ENCODE results near the gene NTPCR. TPM values are rescaled to one million over a fixed set of nuclear protein-coding genes. Genes with fewer than 3 reads are reported as not detected.

NTPCR gene
- total RNA-seq, 2 experiments from 2014 or later, result 34.8 to 35.5 TPM

GRCh38 chr1:232980986-232981560, 30.7 kb downstream of the NTPCR start:
- ChIA-PET CTCF (no interaction called here), POLR2A (interaction anchor here (0.6 kb wide), 1 partner anchor 30 kb away, joined by 6 read pairs; no protein-coding TSS in a partner anchor)

- ChIA-PET CTCF (no interaction called here), POLR2A (no interaction called here)
Measured at GRCh38 chr1:232982238-232982944, 32.0 kb downstream of the NTPCR start.

- ChIA-PET CTCF (no interaction called here), POLR2A (interaction anchor here (0.5 kb wide), 1 partner anchor 33 kb away, joined by 5 read pairs; no protein-coding TSS in a partner anchor)
Measured at GRCh38 chr1:232983375-232983774, 33.0 kb downstream of the NTPCR start.

GRCh38 chr1:232983817-232984567, 33.6 kb downstream of the NTPCR start:
- ChIA-PET CTCF (no interaction called here), POLR2A (interaction anchor here (0.5 kb wide), 1 partner anchor 33 kb away, joined by 5 read pairs; no protein-coding TSS in a partner anchor)

- ChIA-PET CTCF (no interaction called here), POLR2A (no interaction called here)
Measured at GRCh38 chr1:232984577-232985425, 34.4 kb downstream of the NTPCR start.

GRCh38 chr1:232985882-232986526, 35.6 kb downstream of the NTPCR start:
- POLR2A ChIA-PET, result no interaction called here
- CTCF ChIA-PET, result no interaction called here

GRCh38 chr1:232986527-232986922, 36.1 kb downstream of the NTPCR start:
- ChIA-PET POLR2A (no interaction called here), CTCF (no interaction called here)

- ChIA-PET CTCF (no interaction called here), POLR2A (no interaction called here)
Measured at GRCh38 chr1:232987046-232987773, 36.8 kb downstream of the NTPCR start.

GRCh38 chr1:232987774-232988140, 37.3 kb downstream of the NTPCR start:
- POLR2A ChIA-PET, result no interaction called here
- CTCF ChIA-PET, result no interaction called here

- POLR2A ChIA-PET, result no interaction called here
- CTCF ChIA-PET, result no interaction called here
Measured at GRCh38 chr1:232988572-232989040, 38.2 kb downstream of the NTPCR start.

GRCh38 chr1:232990176-232991128, 40.0 kb downstream of the NTPCR start:
- CTCF ChIA-PET, result no interaction called here
- POLR2A ChIA-PET, result no interaction called here

GRCh38 chr1:232991238-232991637, 40.8 kb downstream of the NTPCR start:
- ChIA-PET POLR2A (no interaction called here), CTCF (no interaction called here)

GRCh38 chr1:232992227-232992626, 41.8 kb downstream of the NTPCR start:
- POLR2A ChIA-PET, result no interaction called here
- CTCF ChIA-PET, result interaction anchor here (0.5 kb wide), 1 partner anchor 216 kb away, joined by 3 read pairs; no protein-coding TSS in a partner anchor

GRCh38 chr1:232993555-232993954, 43.1 kb downstream of the NTPCR start:
- POLR2A ChIA-PET, result no interaction called here
- CTCF ChIA-PET, result no interaction called here

GRCh38 chr1:232995189-232995588, 44.8 kb downstream of the NTPCR start:
- ChIA-PET POLR2A (no interaction called here), CTCF (no interaction called here)

- POLR2A ChIA-PET, result interaction anchor here (0.6 kb wide), 1 partner anchor 10 kb away, joined by 3 read pairs; no protein-coding TSS in a partner anchor
- CTCF ChIA-PET, result no interaction called here
Measured at GRCh38 chr1:232996143-232996542, 45.7 kb downstream of the NTPCR start.

GRCh38 chr1:232998138-232998537, 47.7 kb downstream of the NTPCR start:
- POLR2A ChIA-PET, result no interaction called here

GRCh38 chr1:232998646-232999045, 48.2 kb downstream of the NTPCR start:
- ChIA-PET CTCF (no interaction called here), POLR2A (no interaction called here)

More at GRCh38 chr1:232998138-232998537, 47.7 kb downstream of the NTPCR start:
- CTCF ChIA-PET, result no interaction called here

Measured in activated CD8-positive, alpha-beta memory T cell treated with anti-CD3 and anti-CD28 coated beads for 36 hours (primary cell).